T-helper 17 cell (primary cell): ENCODE measurements around the gene FBXO11. TPM values are rescaled to one million over a fixed set of nuclear protein-coding genes. Genes with fewer than 3 reads are reported as not detected.
A peak's percentile ranks its signal among the peaks of the same experiment; 100 is the strongest.

Experiments
- ATAC-seq: fragments of 150-1000 bp; cut with Tn5 transposase; 2 replicates; pipeline ENCODE4 v1.10.0; 2021; ENCODE audit warnings: mild to moderate bottlenecking, moderate library complexity
- DNase-seq, 3 donors: peaks; one replicate each; pipeline versions ENCODE4 v3.0.0 to v3.0.0-alpha.2; 2020 to 2021
- H3K9me3 ChIP-seq: one replicate; pipeline ENCODE4 v1.7.0; 2013; ENCODE audit warnings: low read length, mild to moderate bottlenecking; ENCODE audit not compliant: control insufficient read depth, poor library complexity, severe bottlenecking
- H3K27ac Mint-ChIP-seq: one replicate; pipeline ENCODE4 v1.8.0; 2022; ENCODE audit warnings: mild to moderate bottlenecking, moderate library complexity, mixed read lengths
- H3K27me3 Mint-ChIP-seq: one replicate; pipeline ENCODE4 v1.8.0; 2022; ENCODE audit warnings: mixed read lengths
- H3K36me3 Mint-ChIP-seq: one replicate; pipeline ENCODE4 v1.8.0; 2022; ENCODE audit warnings: low read depth, mixed read lengths
- H3K4me1 Mint-ChIP-seq: one replicate; pipeline ENCODE4 v1.8.0; 2022; ENCODE audit warnings: mild to moderate bottlenecking, mixed read lengths
- H3K4me3 Mint-ChIP-seq: one replicate; pipeline ENCODE4 v1.8.0; 2022; ENCODE audit warnings: mild to moderate bottlenecking, moderate library complexity, mixed read lengths
- total RNA-seq, 4 donors: library from RNA in 2 of 4; stranded (reverse) in 2 of 4; gene quantifications; one replicate each; pipeline ENCODE4 v1.2.3 and lab custom pipeline; 2022 to 2026

The FBXO11 gene
- total RNA-seq, 2 donors from 2014 or later, result 95.7 to 106 TPM

DNA sequence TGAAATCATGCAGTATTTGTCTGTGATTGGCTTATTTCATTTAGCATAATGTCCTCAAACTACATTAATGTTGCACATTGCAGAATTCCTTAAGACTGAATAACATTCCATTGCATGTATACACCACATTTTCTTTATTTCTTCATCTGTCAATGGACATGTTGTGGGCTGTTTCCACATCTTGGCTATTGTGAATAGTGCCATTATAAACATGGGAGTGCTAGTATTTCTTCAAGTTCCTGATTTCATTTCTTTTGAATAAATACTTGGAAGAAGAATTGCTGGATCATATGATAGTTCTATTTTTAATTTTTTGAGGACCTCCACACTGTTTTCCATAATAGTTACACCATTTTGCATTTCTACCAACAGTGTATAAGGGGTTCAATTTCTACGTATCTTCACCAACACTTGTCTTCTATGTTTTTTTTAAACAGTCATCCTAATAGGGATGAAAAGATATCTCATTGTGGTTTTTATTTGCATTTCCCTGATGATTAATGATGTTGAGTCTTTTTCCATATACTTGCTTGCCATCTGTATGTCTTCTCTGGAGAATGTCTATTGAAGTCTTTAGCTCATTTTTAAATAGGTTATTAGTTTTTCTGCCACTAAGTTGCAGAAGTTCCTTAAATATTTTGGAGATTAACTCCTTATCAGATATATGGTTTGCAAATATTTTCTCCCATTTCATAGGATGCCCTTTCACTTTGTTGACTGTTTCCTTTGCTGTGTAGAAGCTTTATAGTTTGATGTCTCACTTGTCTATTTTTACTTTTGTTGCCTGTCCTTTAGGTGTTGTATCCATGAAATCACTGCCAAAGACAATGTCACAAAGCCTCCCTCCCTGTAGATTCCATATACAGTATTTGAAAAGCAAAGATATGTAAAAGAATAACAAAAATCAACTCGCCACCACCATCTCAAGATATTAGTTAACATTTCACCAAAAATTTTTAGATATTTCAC lies 14.6 kb downstream of the FBXO11 start:
- peaks cover 52% of the 10 kb centered on the region for H3K4me1 Mint-ChIP-seq
- H3K9me3 ChIP-seq, result no peaks in the 10 kb centered on the region
- H3K36me3 Mint-ChIP-seq, result peaks cover 3% of the 10 kb centered on the region
- no peak for DNase-seq
- H3K27ac Mint-ChIP-seq, result peak overlapping the region; percentile 56
- ATAC-seq, result no peak
- H3K4me3 Mint-ChIP-seq, result peak overlapping the region; percentile 32
- H3K27me3 Mint-ChIP-seq, result no peaks in the 10 kb centered on the region

DNA sequence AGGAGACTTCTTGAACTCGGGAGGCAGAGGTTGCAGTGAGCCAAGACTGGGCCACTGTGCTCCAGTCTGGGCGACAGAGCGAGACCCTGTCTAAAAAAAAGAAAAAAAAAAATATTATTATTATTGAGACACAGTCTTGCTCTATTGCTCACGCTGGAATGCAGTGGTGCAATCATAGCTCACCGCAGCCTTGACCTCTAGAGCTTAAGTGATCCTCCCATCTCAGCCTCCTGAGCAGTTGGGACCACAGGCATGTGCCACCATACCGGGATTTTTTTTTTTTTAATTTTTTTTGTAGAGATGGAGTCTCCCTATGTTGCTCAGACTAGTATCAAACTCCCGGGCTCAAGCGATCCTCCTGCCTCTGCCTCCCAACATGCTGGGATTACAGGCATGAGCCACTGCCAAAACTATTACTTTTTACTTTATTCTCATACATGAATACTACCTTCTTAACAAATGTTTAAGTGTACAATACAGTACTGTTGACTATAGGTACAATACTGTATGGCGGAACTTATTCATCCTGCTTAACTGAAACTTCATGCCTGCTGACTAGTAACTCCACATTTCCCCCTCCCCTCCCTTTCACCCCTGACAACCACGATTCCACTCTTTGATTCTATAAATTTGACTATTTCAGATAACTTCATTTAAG lies 15.5 kb downstream of the FBXO11 start:
- Mint-ChIP-seq H3K4me3 (no peak overlapping the region), H3K27me3 (no peaks in the 10 kb centered on the region), H3K27ac (peak overlapping the region; percentile 45), H3K36me3 (peaks cover 3% of the 10 kb centered on the region), H3K4me1 (peaks cover 46% of the 10 kb centered on the region)
- ATAC-seq (no peak), DNase-seq (no peak)
- no peaks in the 10 kb centered on the region for H3K9me3 ChIP-seq

- no peaks in the 10 kb centered on the region for H3K9me3 ChIP-seq
- H3K27me3 Mint-ChIP-seq, result no peaks in the 10 kb centered on the region
- H3K4me3 Mint-ChIP-seq, result peak overlapping the region; percentile 57
- peaks cover 42% of the 10 kb centered on the region for H3K4me1 Mint-ChIP-seq
- peaks cover 3% of the 10 kb centered on the region for H3K36me3 Mint-ChIP-seq
- DNase-seq (no peak), ATAC-seq (peak; percentile 98)
- H3K27ac Mint-ChIP-seq, result peak overlapping the region; percentile 89
Observed at GRCh38 chr2:47888581-47889280, 17.6 kb downstream of the FBXO11 start.

DNA sequence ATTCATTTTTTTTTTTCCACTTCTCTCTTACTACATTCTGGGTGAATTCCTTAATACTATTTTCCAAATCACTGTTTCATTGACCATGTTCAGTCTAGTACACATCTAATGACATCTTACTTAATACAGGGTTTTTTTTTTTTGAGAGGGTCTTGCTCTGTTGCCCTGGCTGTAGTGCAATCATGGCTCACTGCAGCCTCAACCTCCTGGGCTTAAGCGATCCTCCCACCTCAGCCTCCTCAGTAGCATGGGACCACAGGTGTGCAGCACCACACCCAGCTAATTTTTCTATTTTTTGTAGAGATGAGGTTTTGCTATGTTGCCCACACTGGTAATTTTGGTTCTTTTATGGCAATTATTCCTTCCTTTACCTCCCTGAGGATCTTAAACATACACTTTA lies 29.4 kb downstream of the FBXO11 start:
- Mint-ChIP-seq H3K36me3 (peaks cover 2% of the 10 kb centered on the region), H3K4me1 (peaks cover 38% of the 10 kb centered on the region), H3K27ac (peak overlapping the region; percentile 89), H3K4me3 (no peak overlapping the region), H3K27me3 (no peaks in the 10 kb centered on the region)
- no peaks in the 10 kb centered on the region for H3K9me3 ChIP-seq
- ATAC-seq (no peak), DNase-seq (no peak)

- Mint-ChIP-seq H3K36me3 (peaks cover 4% of the 10 kb centered on the region), H3K27ac (no peak overlapping the region), H3K27me3 (no peaks in the 10 kb centered on the region), H3K4me1 (peaks cover 50% of the 10 kb centered on the region), H3K4me3 (no peak overlapping the region)
- H3K9me3 ChIP-seq, result no peaks in the 10 kb centered on the region
- DNase-seq (no peak), ATAC-seq (no peak)
Observed at GRCh38 chr2:47872941-47873340, 33.4 kb downstream of the FBXO11 start.

- H3K27me3 Mint-ChIP-seq, result no peaks in the 10 kb centered on the region
- DNase-seq, result no peak
- H3K4me1 Mint-ChIP-seq, result peaks cover 48% of the 10 kb centered on the region
- H3K27ac Mint-ChIP-seq, result peak overlapping the region; percentile 77
- ATAC-seq, result peak; percentile 27
- no peaks in the 10 kb centered on the region for H3K9me3 ChIP-seq
- peaks cover 4% of the 10 kb centered on the region for H3K36me3 Mint-ChIP-seq
- peak overlapping the region; percentile 2 for H3K4me3 Mint-ChIP-seq
Observed at GRCh38 chr2:47870641-47871540, 35.4 kb downstream of the FBXO11 start.

DNA sequence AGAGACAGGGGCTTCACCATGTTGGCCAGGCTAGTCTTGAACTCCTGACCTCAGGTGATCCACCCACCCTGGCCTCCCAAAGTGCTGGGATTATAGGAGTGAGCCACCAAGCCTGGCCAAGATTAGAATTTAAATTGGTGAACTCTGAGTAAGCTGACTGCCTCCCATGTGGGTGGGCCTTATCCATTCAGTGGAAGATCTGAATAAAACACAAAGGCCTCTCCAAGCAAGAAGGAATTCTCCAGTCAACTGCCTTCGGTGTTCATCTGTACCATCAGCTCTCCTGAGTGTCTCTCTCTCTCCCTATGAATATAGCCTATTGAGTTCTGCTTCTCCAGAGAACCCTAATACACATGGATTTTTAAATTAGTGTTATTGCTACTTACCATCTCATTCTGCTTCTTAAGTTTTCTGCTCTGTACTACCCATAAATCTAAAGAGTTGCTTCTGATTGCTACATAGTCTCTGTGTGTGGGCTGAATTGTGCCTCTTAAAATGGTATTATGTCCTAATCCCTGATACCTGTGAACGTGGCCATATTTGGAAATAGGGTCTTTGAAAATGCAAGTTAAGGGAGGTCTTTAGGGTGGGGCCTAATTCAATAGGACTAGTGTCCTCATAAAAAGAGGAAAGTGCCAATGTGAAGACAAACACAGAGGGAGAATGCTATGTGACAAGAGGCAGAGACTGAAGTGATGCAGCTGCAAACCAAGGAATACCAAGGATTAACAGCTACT lies 36.3 kb downstream of the FBXO11 start:
- H3K27me3 Mint-ChIP-seq, result no peaks in the 10 kb centered on the region
- ATAC-seq (no peak), DNase-seq (no peak)
- no peak overlapping the region for H3K4me3 Mint-ChIP-seq
- H3K4me1 Mint-ChIP-seq, result peaks cover 56% of the 10 kb centered on the region
- peak overlapping the region; percentile 77 for H3K27ac Mint-ChIP-seq
- H3K9me3 ChIP-seq, result no peaks in the 10 kb centered on the region
- H3K36me3 Mint-ChIP-seq, result peaks cover 4% of the 10 kb centered on the region

- Mint-ChIP-seq H3K27me3 (no peaks in the 10 kb centered on the region), H3K36me3 (peaks cover 4% of the 10 kb centered on the region), H3K27ac (peak overlapping the region; percentile 71), H3K4me1 (peaks cover 61% of the 10 kb centered on the region), H3K4me3 (no peak overlapping the region)
- no peak for ATAC-seq
- DNase-seq, result no peak
- H3K9me3 ChIP-seq, result no peaks in the 10 kb centered on the region
Observed at GRCh38 chr2:47868611-47869352, 37.5 kb downstream of the FBXO11 start.

DNA sequence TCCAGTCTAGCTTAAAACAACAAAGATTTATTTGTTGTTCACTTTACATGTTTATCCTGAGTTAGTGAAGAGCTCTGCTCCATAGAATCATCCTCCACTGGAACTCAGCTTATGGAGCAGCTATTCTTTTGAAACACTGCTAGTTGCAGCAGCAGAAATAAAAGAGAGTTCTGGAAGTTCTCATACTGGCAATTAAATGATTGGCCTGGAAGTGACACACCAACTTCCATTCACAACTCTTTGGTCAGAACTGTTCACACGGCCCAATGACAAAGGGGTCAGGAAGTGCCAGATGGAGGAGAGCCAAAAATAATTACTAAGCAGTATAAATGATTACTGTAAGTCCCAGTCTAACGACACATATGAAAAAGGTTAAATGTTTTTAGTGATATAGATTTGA lies 39.1 kb downstream of the FBXO11 start:
- Mint-ChIP-seq H3K36me3 (peaks cover 2% of the 10 kb centered on the region), H3K4me1 (peaks cover 55% of the 10 kb centered on the region), H3K4me3 (no peak overlapping the region), H3K27ac (peak overlapping the region; percentile 71), H3K27me3 (no peaks in the 10 kb centered on the region)
- H3K9me3 ChIP-seq, result no peaks in the 10 kb centered on the region
- no peak for DNase-seq
- ATAC-seq, result no peak

GRCh38 chr2:47864566-47864965 lies 41.7 kb downstream of the FBXO11 start:
- no peak overlapping the region for H3K4me3 Mint-ChIP-seq
- H3K4me1 Mint-ChIP-seq, result peaks cover 40% of the 10 kb centered on the region

DNA sequence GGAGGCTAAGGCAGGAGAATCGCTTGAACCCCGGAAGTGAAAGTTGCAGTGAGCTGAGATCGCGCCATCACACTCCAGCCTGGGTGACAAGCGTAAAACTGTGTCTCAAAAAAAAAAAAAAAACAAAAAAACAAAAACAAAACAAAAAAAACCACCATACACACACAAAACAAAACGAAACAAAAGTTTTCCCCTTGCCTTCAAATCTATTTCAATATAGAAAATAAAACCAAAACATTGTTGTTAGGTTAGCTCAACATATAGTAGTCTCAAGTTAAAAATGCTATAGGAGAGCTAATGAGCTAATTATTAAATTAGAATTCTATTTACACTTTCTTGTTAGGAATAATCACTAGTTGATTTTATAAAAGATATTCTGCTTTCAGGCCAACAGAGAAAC lies 43.3 kb downstream of the FBXO11 start:
- ATAC-seq, result no peak
- Mint-ChIP-seq H3K27me3 (no peaks in the 10 kb centered on the region), H3K4me3 (no peak overlapping the region), H3K27ac (peak overlapping the region; percentile 61), H3K36me3 (no peaks in the 10 kb centered on the region), H3K4me1 (peaks cover 34% of the 10 kb centered on the region)
- no peak for DNase-seq
- H3K9me3 ChIP-seq, result no peaks in the 10 kb centered on the region

More at GRCh38 chr2:47864566-47864965, 41.7 kb downstream of the FBXO11 start:
- Mint-ChIP-seq H3K27ac (peak overlapping the region; percentile 76), H3K36me3 (no peaks in the 10 kb centered on the region), H3K27me3 (no peaks in the 10 kb centered on the region)
- no peaks in the 10 kb centered on the region for H3K9me3 ChIP-seq
- no peak for DNase-seq
- ATAC-seq, result no peak
